Left lobe of liver (tissue), 2 donors: ENCODE measurements around the gene KDSR. TPM values are rescaled to one million over a fixed set of nuclear protein-coding genes. Genes with fewer than 3 reads are reported as not detected.

Source experiments
- ATAC-seq: fragments of 200-7000 bp; cut with Tn5 transposase; one replicate; pipeline ENCODE4 v1.9.1; 2020; ENCODE audit warnings: mild to moderate bottlenecking, moderate library complexity
- DNase-seq: peaks from one replicate; pipeline ENCODE4 v3.0.0-alpha.2; 2020; ENCODE audit warnings: low spot score
- total RNA-seq: library from RNA; stranded (reverse); gene quantifications from one replicate; pipeline ENCODE4 v1.2.1, GENCODE V29; 2021
- donor health status: DM: no; HTN: no; CAD: no; lungs with moderate emphysema.
- donor health status: DM: no; HTN: yes; CAD: no.

KDSR gene, protein sequence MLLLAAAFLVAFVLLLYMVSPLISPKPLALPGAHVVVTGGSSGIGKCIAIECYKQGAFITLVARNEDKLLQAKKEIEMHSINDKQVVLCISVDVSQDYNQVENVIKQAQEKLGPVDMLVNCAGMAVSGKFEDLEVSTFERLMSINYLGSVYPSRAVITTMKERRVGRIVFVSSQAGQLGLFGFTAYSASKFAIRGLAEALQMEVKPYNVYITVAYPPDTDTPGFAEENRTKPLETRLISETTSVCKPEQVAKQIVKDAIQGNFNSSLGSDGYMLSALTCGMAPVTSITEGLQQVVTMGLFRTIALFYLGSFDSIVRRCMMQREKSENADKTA
- total RNA-seq = 49.0 TPM

- peak; percentile 96 for DNase-seq
- ATAC-seq = peak; percentile 90
Observed at GRCh38 chr18:63367053-63367953, at the start of gene KDSR. TSS of gene KDSR (minus strand) at chr18:63367206. CDS start at chr18:63367118, 88 bp downstream.

- DNase-seq (no peak), ATAC-seq (no peak)
Observed at GRCh38 chr18:63412953-63413352, 45.9 kb upstream of the KDSR start.

- ATAC-seq (no peak), DNase-seq (no peak)
Observed at GRCh38 chr18:63410792-63411191, 43.8 kb upstream of the KDSR start.

GRCh38 chr18:63409301-63409700 is 42.3 kb upstream of the KDSR start:
- no peak for DNase-seq
- no peak for ATAC-seq

DNA sequence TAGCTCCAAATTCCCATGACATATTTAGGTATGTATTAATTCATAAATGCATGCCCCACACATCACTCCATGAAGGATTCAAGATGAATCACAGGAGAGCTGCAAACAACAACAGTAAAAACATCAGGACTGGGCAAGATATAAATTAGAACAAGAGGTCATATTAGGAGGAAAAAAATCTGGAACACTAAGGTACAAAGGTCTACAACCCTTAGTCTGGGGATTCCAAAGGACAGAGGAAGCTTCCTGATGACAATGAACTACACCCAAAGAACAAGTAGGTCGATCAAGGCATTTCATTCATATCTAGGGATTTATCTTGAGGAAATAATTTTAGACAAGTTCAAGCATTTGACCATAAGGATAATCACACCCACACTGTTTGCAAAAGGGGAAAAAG is 40.7 kb upstream of the KDSR start:
- ATAC-seq = peak; percentile 75
- DNase-seq = no peak

GRCh38 chr18:63405986-63406385 is 39.0 kb upstream of the KDSR start:
- DNase-seq = peak; percentile 92
- ATAC-seq = peak; percentile 88

- ATAC-seq = no peak
- DNase-seq = no peak
Observed at GRCh38 chr18:63402246-63403162, 35.5 kb upstream of the KDSR start.

DNA sequence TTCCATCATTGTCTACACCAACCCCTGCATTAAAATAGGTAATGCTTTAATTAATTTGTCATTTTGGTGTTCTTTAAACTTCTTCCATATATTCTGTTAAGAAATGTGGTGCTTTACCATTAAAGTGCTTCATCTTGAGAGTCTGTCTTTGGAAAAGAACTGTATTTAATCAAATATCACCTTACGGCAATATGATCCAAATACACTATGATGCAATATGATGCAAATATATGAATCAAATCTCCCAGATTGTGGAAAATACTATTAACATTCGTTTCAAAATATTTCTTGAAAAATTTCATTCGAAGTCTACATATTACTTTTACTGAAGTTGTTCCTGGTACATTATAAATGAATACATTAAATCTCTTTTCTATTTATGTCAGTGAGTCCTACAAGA is 32.3 kb upstream of the KDSR start:
- DNase-seq (no peak), ATAC-seq (no peak)

GRCh38 chr18:63397349-63397748 is 30.3 kb upstream of the KDSR start:
- ATAC-seq (peak; percentile 86), DNase-seq (no peak)

GRCh38 chr18:63395503-63395902 is 28.5 kb upstream of the KDSR start:
- DNase-seq (no peak), ATAC-seq (no peak)

DNA sequence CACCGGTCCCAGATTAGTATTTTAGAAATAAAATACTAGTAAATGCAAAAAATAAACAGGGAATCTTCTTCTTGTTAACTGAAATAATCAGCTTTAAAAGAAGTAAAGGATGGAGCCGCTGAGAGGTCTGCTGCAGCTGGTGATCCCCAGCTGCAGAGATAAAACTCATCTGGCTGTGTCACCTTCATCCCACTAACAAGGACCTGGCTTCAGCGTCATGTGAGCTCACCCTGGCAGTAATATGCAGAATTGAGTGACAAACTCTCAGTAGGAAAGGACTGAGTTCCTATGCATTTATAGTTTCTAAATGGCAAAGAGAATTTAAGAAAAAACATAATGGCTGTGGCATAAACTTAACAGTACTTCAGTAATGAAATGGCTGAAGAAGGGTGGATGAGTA is 27.9 kb upstream of the KDSR start:
- no peak for ATAC-seq

GRCh38 chr18:63387861-63388260 is 20.9 kb upstream of the KDSR start:
- no peak for ATAC-seq
- no peak for DNase-seq

More for the DNA sequence above, 27.9 kb upstream of the KDSR start:
- DNase-seq = no peak

GRCh38 chr18:63382843-63383242 is 15.8 kb upstream of the KDSR start:
- no peak for ATAC-seq
- no peak for DNase-seq

DNA sequence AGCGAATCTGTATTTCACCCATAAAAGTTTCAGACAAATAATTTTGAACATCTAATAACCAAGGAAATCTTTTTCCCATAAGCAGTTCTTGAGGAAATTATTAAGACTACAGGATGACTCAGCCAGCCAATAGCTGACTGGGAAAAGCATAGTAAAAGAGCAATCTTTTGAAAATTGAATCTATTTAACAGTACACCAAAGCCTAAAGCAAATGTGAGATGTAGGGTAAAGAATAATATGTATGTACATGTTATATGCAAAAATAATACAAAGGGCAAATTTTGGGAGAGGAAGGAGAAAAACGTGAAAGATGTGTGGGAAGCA is 12.6 kb upstream of the KDSR start:
- ATAC-seq = no peak

DNA sequence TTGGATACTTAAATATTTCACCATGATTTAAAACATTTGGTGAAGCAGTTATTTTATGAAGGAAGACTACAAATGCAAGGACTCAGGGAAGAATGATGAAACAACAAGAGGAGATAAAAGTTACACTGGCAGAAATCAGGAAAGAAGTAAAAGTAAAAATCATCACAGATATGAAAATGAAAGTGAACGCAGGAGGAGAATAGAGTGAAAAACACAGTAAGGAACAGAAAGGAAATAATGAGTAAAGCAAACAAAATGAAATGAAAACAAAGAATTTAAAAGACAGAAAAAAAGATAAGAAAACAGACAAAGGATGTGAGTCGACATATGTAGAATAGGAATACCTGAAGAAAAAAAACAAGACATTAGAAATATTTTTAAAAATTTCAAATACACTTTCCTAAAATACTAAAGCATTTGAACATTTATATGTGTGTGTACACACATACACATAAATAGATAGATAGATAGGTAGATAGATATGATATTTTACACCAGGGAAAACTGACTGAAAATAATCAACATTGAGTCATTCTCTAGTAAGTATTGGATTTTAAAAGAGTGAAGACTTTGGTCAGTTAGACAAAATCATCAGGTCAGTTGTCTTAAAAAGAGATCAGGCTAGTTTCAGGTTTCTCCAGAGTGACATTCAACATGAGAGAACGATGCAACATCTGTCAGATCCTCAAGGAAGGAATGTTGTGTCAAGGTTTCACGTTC is 12.1 kb upstream of the KDSR start:
- ATAC-seq (no peak), DNase-seq (no peak)

More for the DNA sequence above, 12.6 kb upstream of the KDSR start:
- DNase-seq = no peak

GRCh38 chr18:63377275-63377980 is 10.4 kb upstream of the KDSR start:
- ATAC-seq = no peak
- DNase-seq = no peak

- ATAC-seq (no peak), DNase-seq (no peak)
Observed at GRCh38 chr18:63376538-63376937, 9.5 kb upstream of the KDSR start.

GRCh38 chr18:63374540-63374939 is 7.5 kb upstream of the KDSR start:
- no peak for DNase-seq
- ATAC-seq = no peak

DNA sequence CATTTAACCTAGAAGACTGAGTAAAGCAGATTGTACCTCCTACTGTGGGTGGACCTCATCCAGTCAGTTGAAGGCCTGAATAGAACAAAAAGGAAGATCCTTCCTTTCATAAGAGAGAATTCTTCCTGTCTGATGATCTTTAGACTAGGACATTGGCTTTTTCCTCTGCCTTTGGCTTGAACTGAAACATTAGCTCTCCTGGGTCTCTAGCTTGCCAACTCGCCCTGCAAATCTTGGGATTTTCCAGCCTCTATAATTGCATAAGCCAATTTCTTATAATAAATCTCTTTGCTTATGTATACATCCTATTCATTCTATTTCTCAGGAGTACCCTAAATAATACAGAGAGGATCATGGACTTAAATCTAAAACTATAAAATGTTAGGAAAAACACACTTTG is 6.2 kb upstream of the KDSR start:
- ATAC-seq (no peak), DNase-seq (no peak)

DNA sequence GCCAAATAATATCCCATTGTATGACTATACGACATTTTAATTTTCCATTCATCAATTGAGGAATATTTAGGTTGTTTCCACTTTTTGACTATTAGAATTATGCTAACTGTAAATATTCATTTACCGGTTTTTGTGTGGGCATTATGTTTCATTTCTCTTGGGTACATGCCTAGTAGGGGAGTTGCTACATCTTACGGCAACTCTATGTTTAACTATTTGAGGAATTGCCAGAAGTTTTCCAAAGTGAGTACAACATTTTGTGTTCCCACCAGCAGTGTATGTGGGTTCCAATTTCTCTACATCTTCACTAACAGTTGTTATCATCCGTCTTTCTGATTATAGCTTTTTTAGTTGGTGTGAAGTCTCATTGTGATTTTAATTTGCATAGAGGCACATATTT is 1.6 kb upstream of the KDSR start:
- no peak for DNase-seq
- no peak for ATAC-seq
